HG03097 (cell line): ENCODE data around the gene PRSS22.

Source experiments
- ATAC-seq: cut with Tn5 transposase; IDR thresholded peaks from one replicate; pipeline ENCODE4 v1.9.1; 2021; ENCODE audit not compliant: unreplicated experiment, low FRiP score

PRSS22 gene

GRCh38 chr16:2817340-2818271 lies 40.4 kb downstream of the PRSS22 start:
- no peak for ATAC-seq

DNA sequence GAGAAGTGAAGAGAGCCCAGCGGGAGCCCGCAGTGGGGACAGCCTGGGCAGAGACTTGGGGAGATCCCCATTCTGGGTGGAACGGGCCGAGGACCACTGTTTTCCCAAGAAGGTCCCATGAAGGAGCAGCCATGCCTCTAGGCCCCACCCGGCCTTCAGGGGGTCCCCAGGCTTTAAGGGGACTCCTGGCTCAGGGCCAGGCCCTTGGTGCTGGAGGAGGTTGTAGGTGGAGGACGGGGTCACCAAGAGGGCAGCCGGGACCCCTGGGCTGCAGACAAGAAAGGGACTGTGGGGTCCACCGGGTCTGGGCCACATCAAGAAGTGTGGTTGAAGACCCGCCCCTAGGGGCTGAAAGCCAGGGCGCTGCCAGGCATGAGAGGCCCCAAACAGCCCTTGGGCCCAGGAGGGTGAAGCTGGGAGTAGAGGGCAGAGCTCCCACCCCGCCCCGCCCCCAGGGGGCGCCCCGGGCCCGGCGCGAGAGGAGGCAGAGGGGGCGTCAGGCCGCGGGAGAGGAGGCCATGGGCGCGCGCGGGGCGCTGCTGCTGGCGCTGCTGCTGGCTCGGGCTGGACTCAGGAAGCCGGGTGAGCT lies 41.1 kb downstream of the PRSS22 start, which contains the start of gene PRSS21:
Gene PRSS21 (plus strand): TSS at position 487 of the 589 bp plus-strand sequence. CDS start 32 bp downstream, at position 519.
- no peak for ATAC-seq

DNA sequence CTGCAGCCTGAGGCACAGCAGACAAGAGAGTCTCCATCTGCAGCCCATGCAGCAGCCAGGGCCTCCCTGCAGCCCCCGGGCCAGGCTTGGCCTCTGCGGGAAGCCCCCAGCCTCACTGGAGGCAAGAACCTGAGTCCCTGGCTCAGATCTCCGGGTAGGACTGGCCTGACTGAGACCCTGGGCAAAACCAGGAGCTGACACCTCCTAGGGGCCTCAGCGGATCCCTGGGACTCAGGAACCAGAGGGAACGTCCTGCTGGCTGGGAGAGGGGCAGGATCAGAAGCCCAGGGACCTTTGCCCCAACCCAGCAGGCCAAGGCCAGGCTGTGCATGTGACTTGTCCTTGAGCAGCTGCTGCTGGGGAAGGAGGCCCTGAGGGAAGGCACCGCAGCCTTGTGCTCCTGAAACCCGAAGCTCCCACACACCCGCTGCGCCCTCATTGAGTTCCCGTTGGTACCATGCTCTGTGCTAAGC lies 42.6 kb downstream of the PRSS22 start:
- ATAC-seq: no peak

DNA sequence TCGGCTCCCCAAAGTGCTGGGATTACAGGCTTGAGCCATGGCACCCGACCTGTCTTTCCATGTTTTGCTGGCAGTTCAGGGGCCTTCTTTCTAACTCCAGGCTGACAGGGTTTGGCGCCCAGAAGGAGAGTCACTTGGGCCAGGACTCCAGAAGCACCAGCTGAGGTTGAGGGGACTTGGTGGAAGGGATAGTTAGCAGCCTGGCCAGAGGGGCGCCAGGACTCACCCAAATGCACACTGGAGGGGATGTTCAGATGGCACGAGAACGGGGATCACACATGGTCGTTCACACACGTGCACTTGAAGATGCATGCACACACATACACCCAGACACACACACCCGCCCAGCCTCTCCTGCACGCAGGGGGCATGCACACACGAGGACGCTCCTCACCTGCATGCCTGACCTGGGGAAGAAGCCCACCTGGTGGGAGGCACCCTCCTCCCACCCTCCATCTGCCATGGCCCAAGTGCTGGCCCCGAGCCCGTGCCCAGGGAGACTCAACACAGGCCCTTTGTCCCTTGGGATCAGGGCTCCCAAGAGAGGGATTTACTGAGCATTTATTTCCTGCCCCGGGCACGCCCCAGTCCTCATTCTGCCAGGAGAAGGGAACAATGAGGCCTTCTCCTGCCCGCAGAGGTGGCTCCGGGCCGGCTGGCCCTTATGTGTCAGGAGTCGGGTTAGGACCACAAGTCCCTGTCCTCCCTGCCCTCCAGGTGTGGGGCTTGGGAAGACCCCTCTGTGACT lies 43.2 kb downstream of the PRSS22 start:
- no peak for ATAC-seq

- no peak for ATAC-seq
Observed at GRCh38 chr16:2813771-2814221, 44.2 kb downstream of the PRSS22 start.

GRCh38 chr16:2811703-2812471 lies 46.1 kb downstream of the PRSS22 start:
- no peak for ATAC-seq

DNA sequence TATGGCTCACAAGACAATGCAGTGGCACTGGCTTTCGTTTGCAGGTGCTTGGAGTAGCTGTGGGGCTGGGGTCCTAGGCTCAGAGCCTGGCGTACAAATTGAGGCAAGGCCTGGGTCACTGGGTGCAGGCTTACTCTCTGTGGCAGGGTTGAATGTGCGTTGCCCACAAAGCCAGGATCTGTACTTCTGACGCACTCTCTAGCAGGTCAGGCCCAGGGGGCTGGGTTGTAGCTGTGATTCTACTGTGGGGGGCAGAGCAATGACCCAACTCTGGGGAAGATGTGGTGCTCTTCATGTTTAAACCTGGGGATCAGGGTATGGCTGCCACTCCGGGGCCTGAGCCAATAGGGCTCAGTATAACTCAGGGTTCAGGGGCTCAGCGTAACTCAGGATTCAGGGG lies 47.3 kb downstream of the PRSS22 start:
- no peak for ATAC-seq

DNA sequence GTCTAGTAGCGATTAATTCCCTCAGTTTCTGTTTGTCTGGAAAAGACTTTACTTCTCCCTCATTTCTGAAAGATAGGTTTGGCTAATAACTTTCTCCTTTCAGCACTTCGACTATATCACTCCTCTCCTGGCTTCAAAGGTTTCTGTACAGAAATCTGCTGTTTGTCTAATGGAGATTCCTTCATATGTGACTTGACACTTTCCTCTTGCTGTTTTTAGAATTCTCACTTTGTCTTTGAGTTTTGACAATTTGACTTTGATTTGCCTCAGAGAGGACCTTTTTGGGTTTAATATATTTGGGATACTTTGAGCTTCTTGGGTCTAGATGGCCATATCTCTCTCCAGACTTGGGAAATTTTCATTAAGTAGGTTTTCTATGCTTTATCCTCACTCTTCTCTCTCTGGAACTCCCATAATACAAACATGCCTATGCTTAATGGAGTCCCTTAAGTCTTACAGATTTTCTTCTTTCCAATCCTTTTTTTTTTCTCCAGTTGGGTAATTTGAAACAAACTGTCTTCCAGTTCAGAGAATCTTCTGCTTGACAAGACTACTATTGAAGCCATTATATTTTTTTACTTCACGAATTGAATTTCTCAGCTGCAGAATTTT lies 48.7 kb downstream of the PRSS22 start:
- no peak for ATAC-seq

- no peak for ATAC-seq
Observed at GRCh38 chr16:2808181-2808580, 49.8 kb downstream of the PRSS22 start.

DNA sequence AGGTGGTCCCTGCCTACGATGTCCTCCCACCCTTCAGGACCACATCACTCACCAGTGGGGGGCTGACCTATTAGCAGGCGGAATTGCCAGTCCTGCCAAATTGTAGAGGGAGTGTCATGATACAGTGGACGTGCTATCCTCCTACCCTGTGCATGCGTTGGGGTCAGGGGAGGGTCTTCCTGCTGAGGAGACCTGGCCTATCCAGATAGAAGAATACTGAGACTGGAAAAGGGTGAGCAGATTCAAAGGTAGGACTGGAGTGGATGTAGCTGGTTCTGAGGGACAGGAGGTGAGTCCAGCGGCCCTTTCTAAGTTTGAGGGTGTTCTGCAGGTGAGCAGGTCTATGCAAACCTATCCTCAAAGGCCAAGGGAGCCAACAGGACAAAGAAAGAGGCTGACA lies 51.7 kb downstream of the PRSS22 start:
- no peak for ATAC-seq

GRCh38 chr16:2804728-2805127 lies 53.2 kb downstream of the PRSS22 start:
- ATAC-seq: no peak

DNA sequence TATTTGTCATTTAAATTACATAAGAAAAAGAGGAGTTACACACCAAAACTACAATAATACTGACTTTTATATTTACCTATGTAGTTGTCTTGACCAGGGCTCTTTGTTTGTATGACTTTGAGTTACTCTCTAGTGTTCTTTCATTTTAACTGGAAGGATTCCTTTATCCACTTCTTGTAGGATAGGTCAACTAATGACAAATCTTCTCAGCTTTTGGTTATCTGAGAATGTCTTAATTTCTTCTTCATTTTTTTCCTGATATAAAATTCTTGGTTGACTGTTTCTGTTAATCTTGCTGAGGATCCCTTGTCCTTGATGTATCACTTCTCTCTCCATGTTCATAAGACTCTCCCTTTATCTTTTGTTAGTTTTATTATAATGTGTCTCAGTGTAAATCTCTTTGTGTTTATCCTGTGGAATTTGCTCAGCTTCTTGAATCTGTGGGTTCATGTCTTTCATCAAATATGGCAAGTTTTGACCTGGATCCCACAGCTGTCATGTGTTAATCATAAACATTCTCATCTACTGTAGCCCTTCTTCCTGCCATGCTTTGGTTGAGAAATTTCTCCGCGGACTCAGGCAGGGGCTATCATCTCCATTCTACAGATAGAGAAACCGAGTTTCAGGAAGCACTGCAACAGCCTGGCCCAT lies 54.3 kb downstream of the PRSS22 start:
- no peak for ATAC-seq
